A549 (cell line): ENCODE measurements around the gene SLC6A20. TPM values are rescaled to one million over a fixed set of nuclear protein-coding genes. Genes with fewer than 3 reads are reported as not detected.

ENCODE experiments used
- ATAC-seq, 2 experiments: fragments of 200-7000 bp in 1 of 2; fragments of >200 bp in 1 of 2; cut with Nextera tagmentation in 1 of 2; cut with Tn5 transposase in 1 of 2; 3 replicates each; pipeline versions ENCODE4 v1.8.0 to v1.9.1; 2018 to 2020; ENCODE audit warnings: mild to moderate bottlenecking in 1 of 2, moderate library complexity in 1 of 2
- CTCF ChIA-PET: fragments of 300-600 bp; sonication (Branson Sonifier 250); formaldehyde crosslinking; extraction: SDS; loops from one replicate; lab custom pipeline; 2021; ENCODE audit warnings: antibody characterized with exemption, inconsistent platforms; lab: Yijun Ruan, JAX
- POLR2A ChIA-PET: fragments of 350-600 bp; formaldehyde crosslinking; extraction: SDS; loops from one replicate; lab custom pipeline; 2021; ENCODE audit warnings: antibody characterized with exemption, inconsistent platforms; lab: Yijun Ruan, JAX
- DNase-seq, 2 experiments: peaks; one replicate each; pipeline versions ENCODE4 v3.0.0 to v3.0.0-alpha.2; 2011 to 2016; ENCODE audit warnings: low read depth in 1 of 2, low spot score in 1 of 2
- FAIRE-seq: peaks from 2 replicates; lab custom pipeline; 2011; peaks lifted over from hg19 to GRCh38; lab: Jason Lieb, UNC
- H3K27ac ChIP-seq, 2 experiments: fragments of >200 bp; sonication (Bioruptor Twin); formaldehyde crosslinking; 3 replicates each; pipeline ENCODE4 v1.5.1; 2016 to 2017
- H3K4me1 ChIP-seq: fragments of >200 bp; sonication (Bioruptor Twin); formaldehyde crosslinking; 3 replicates; pipeline ENCODE4 v1.6.1; 2016
- H3K4me2 ChIP-seq: fragments of >200 bp; sonication (Bioruptor Twin); formaldehyde crosslinking; 3 replicates; pipeline ENCODE4 v1.6.1; 2016
- H3K4me3 ChIP-seq: fragments of >200 bp; sonication (Bioruptor Twin); formaldehyde crosslinking; 3 replicates; pipeline ENCODE4 v1.5.1; 2016
- H3K9me3 ChIP-seq: fragments of >200 bp; sonication (Bioruptor Twin); formaldehyde crosslinking; 3 replicates; pipeline ENCODE4 v1.6.1; 2016
- ATOH8 ChIP-seq: fragments of 250-450 bp; sonication (Bioruptor Pico); IDR thresholded peaks from 2 replicates; pipeline ENCODE4 v1.5.0; 2020; ENCODE audit warnings: low read depth, mild to moderate bottlenecking, moderate library complexity
- BHLHE40 ChIP-seq: IDR thresholded peaks from 2 replicates; pipeline ENCODE4 v1.6.1; 2012; ENCODE audit warnings: low read depth, low read length, inconsistent platforms
- CBX2 ChIP-seq: fragments of 200-600 bp; sonication (generic); IDR thresholded peaks from 2 replicates; pipeline ENCODE4 v1.6.1; 2016; ENCODE audit warnings: low read depth, mild to moderate bottlenecking, borderline replicate concordance
- CHD4 ChIP-seq: fragments of 200-600 bp; sonication (generic); IDR thresholded peaks from 2 replicates; pipeline ENCODE4 v1.6.1; 2016; ENCODE audit warnings: antibody characterized with exemption, mild to moderate bottlenecking, borderline replicate concordance
- E2F6 ChIP-seq: IDR thresholded peaks from 2 replicates; pipeline ENCODE4 v1.6.1; 2012; ENCODE audit warnings: low read depth, borderline replicate concordance
- ELK1 ChIP-seq: fragments of 150-350 bp; IDR thresholded peaks from 2 replicates; pipeline ENCODE4 v1.6.1; 2014; ENCODE audit warnings: low read depth, mild to moderate bottlenecking, low read length
- FOSB ChIP-seq: fragments of 250-450 bp; sonication (Bioruptor Pico); IDR thresholded peaks from 2 replicates; pipeline ENCODE4 v1.5.0; 2020; ENCODE audit warnings: mild to moderate bottlenecking, moderate library complexity
- GATA3 ChIP-seq: IDR thresholded peaks from 2 replicates; pipeline ENCODE4 v1.6.1; 2012; ENCODE audit warnings: borderline replicate concordance
- RCOR1 ChIP-seq: fragments of 150-350 bp; IDR thresholded peaks from 2 replicates; pipeline ENCODE4 v1.6.1; 2014; ENCODE audit warnings: antibody characterized with exemption, low read length, low read depth
- REST ChIP-seq: fragments of 200-600 bp; sonication (generic); IDR thresholded peaks from 2 replicates; pipeline ENCODE4 v1.6.1; 2016; ENCODE audit warnings: antibody characterized with exemption, mild to moderate bottlenecking, moderate library complexity
- RFX5 ChIP-seq: fragments of 450-650 bp; IDR thresholded peaks from 2 replicates; pipeline ENCODE4 v1.7.1; 2014; ENCODE audit warnings: antibody characterized with exemption, mild to moderate bottlenecking, moderate library complexity
- RNF2 ChIP-seq: fragments of 200-600 bp; sonication (generic); IDR thresholded peaks from 2 replicates; pipeline ENCODE4 v1.6.1; 2016; ENCODE audit warnings: low read depth, mild to moderate bottlenecking, antibody characterized with exemption, moderate library complexity, borderline replicate concordance
- SREBF2 ChIP-seq: fragments of 450-650 bp; IDR thresholded peaks from 2 replicates; pipeline ENCODE4 v1.6.1; 2014; ENCODE audit warnings: mild to moderate bottlenecking, moderate library complexity
- ZC3H11A ChIP-seq: fragments of 450-650 bp; IDR thresholded peaks from 2 replicates; pipeline ENCODE4 v1.6.1; 2014; ENCODE audit warnings: antibody characterized with exemption, mild to moderate bottlenecking
- ZFP36 ChIP-seq: fragments of 450-650 bp; IDR thresholded peaks from 2 replicates; pipeline ENCODE4 v1.6.1; 2014; ENCODE audit warnings: borderline replicate concordance; ENCODE audit not compliant: partially characterized antibody
- WGBS: methylation state at CpG from one replicate; pipeline ENCODE4 v1.1.6; 2017; ENCODE audit errors: missing lambda C conversion rate; 5-methylcytosine and 5-hydroxymethylcytosine counted together
- polyA plus RNA-seq, 4 experiments: library from polyadenylated mRNA; depleted of rRNA in 3 of 4; stranded (reverse); fragments of >200 nt; fragmentation: RNase III in 1 of 4; extraction: RNeasy Plus Mini Kit Qiagen cat#74134 plus additional on column Dnase treatment in 1 of 4; gene quantifications; 2 replicates in 3 of 4; 3 replicates in 1 of 4; pipeline ENCODE4 v1.2.3, GENCODE V29; 2011 to 2017
- TF ChIP-seq, protein P1 (sequence below): fragments of 450-650 bp; IDR thresholded peaks from 2 replicates; pipeline ENCODE4 v1.6.1; 2014; ENCODE audit warnings: antibody characterized with exemption

SLC6A20 gene
- polyA plus RNA-seq, 2 of the 4 experiments (the other 2 are of a cell fraction) = not detected

GRCh38 chr3:45748068-45748467, 48.3 kb downstream of the SLC6A20 start (continued):
- TF ChIP-seq, protein P1, sequence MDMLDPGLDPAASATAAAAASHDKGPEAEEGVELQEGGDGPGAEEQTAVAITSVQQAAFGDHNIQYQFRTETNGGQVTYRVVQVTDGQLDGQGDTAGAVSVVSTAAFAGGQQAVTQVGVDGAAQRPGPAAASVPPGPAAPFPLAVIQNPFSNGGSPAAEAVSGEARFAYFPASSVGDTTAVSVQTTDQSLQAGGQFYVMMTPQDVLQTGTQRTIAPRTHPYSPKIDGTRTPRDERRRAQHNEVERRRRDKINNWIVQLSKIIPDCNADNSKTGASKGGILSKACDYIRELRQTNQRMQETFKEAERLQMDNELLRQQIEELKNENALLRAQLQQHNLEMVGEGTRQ = no peak
- no peak for TF ChIP-seq CBX2
- no peak for TF ChIP-seq ZFP36
- no peak for TF ChIP-seq E2F6

DNA sequence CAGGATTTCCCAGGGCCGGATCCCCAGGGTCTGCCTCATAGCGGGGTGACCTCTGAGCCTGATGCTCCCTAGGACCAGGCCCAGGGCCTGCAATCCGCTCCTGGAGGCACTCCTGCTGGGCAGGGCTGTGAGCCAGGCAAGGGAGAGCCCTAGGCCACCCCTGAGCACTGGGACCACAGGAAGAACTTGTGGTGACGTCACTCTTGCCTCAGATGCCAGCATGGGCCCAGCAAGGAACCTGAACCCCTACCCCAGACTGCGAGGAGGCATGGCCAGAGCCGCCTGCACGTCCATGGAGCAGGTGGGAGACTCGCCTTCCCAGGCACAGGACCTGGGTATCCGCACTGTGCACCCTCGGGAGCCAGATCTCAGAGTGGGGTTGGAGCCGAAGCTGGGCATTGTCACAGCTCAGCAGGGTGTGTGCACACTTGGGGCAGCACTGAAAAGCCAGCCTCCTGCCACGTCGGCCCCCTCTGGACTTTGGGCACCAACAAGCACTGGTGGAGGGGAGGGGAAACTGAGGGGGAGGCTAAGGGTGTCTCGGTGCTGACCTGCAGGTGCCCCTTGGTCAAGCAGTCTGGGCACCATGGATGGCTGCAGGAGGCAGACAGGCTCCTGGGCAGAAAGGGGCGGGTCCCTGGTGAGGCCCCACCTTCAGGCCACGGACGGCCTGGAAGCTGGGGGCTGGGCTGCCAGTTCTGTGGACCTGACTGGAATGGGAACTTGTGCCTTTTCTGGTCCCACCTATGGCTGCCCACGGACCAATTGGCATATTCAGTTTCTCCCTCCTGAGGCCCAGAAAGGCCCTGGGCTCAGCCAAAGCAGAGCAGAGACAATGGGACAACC, 49.3 kb downstream of the SLC6A20 start:
- Histone ChIP-seq H3K4me1 (no peaks in the 10 kb centered on the region), H3K27ac (no peak overlapping the region), H3K9me3 (no peaks in the 10 kb centered on the region), H3K4me3 (no peak overlapping the region), H3K4me2 (no peak overlapping the region)
- no peak for TF ChIP-seq CBX2
- no peak for TF ChIP-seq RFX5
- TF ChIP-seq ZC3H11A = no peak
- no peak for TF ChIP-seq RCOR1
- TF ChIP-seq SREBF2 = no peak
- no peak for TF ChIP-seq ELK1
- CTCF ChIA-PET = interaction anchor here (7.4 kb wide), 1 partner anchor 14 kb away, joined by 39 read pairs; no protein-coding TSS in a partner anchor
- 100% methylated on average over 2 of the region's 18 CpGs for WGBS
- FAIRE-seq (no peak), DNase-seq (no peak), ATAC-seq (no peak; a peak in 1 of 6 replicates)
- POLR2A ChIA-PET = no interaction called here

GRCh38 chr3:45746165-45746776, 50.1 kb downstream of the SLC6A20 start:
- FAIRE-seq = no peak
- Histone ChIP-seq H3K27ac (no peak overlapping the region), H3K4me1 (no peaks in the 10 kb centered on the region)
- TF ChIP-seq REST (no peak), BHLHE40 (no peak), RNF2 (no peak), FOSB (CRISPR knock-in tag) (no peak), CHD4 (no peak), ATOH8 (CRISPR knock-in tag) (no peak), GATA3 (no peak)
- TF ChIP-seq, all 56 proteins: peak for 0
- Histone ChIP-seq H3K9me3 (no peaks in the 10 kb centered on the region), H3K4me3 (no peak overlapping the region), H3K4me2 (no peak overlapping the region)
- 89% methylated on average over 12 of the region's 32 CpGs for WGBS
- CTCF ChIA-PET = interaction anchor here (7.4 kb wide), 1 partner anchor 15 kb away, joined by 39 read pairs; no protein-coding TSS in a partner anchor
- POLR2A ChIA-PET = no interaction called here
- DNase-seq (no peak), ATAC-seq (no peak)
